ENCODE measurements around the gene RET.

DNA sequence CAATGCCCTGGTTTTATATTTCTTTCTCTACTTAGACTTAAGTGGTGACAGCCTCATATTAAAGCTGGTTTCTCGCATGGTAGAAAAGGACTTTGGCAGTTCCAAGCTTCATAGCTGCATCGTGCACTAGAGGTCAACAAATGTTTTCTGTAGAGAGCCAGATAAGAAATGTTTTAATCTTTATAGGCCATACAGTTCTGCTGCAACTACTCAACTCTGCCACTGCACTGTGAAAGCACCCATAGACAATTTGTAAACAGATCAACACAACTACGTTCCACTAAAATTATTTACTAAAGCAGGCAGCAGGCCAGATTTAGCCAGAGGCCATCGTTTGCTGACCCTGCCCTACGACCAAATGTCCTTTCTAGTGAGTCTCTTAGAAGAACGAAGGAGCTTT is 98.1 kb downstream of the RET start:
- no peak for TF ChIP-seq EZH2 (IDR thresholded peaks at IDR 0.05; ENCODE audit: low read depth, low read length, severe bottlenecking)
- TF ChIP-seq CEBPB (IDR thresholded peaks at IDR 0.05; ENCODE audit: low read depth, low read length), result no peak
- TF ChIP-seq, protein P1, sequence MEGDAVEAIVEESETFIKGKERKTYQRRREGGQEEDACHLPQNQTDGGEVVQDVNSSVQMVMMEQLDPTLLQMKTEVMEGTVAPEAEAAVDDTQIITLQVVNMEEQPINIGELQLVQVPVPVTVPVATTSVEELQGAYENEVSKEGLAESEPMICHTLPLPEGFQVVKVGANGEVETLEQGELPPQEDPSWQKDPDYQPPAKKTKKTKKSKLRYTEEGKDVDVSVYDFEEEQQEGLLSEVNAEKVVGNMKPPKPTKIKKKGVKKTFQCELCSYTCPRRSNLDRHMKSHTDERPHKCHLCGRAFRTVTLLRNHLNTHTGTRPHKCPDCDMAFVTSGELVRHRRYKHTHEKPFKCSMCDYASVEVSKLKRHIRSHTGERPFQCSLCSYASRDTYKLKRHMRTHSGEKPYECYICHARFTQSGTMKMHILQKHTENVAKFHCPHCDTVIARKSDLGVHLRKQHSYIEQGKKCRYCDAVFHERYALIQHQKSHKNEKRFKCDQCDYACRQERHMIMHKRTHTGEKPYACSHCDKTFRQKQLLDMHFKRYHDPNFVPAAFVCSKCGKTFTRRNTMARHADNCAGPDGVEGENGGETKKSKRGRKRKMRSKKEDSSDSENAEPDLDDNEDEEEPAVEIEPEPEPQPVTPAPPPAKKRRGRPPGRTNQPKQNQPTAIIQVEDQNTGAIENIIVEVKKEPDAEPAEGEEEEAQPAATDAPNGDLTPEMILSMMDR (IDR thresholded peaks at IDR 0.05; ENCODE audit: control extremely low read depth in 1 of 3, insufficient read depth in 1 of 3, low read depth in 1 of 3, low read length in 3 of 3), result no peak
- TF ChIP-seq SRF (IDR thresholded peaks at IDR 0.05; ENCODE audit: low read depth, low read length), result no peak
- TF ChIP-seq EP300 (IDR thresholded peaks at IDR 0.05; ENCODE audit: borderline replicate concordance in 1 of 2, low read depth in 2 of 2, low read length in 2 of 2), result no peak
- TF ChIP-seq POLR2AphosphoS5 (IDR thresholded peaks at IDR 0.05; ENCODE audit: low read depth, low read length), result no peak
- TF ChIP-seq GTF2F1 (IDR thresholded peaks at IDR 0.05; ENCODE audit: borderline replicate concordance, low read depth, low read length), result no peak
- TF ChIP-seq CHD2 (IDR thresholded peaks at IDR 0.05; ENCODE audit: low read length), result no peak
- TF ChIP-seq RFX5 (IDR thresholded peaks at IDR 0.05; ENCODE audit: borderline replicate concordance, low read depth, low read length), result no peak
- no peak for TF ChIP-seq SP1 (IDR thresholded peaks at IDR 0.05; ENCODE audit: low read depth, low read length)
- TF ChIP-seq YY1 (IDR thresholded peaks at IDR 0.05; ENCODE audit: low read depth, low read length), result no peak
- TF ChIP-seq TAF1 (IDR thresholded peaks at IDR 0.05; ENCODE audit: low read depth, low read length), result no peak
- no peak for TF ChIP-seq POLR2A (IDR thresholded peaks at IDR 0.05; ENCODE audit: control extremely low read depth in 1 of 2, low read depth in 2 of 2, low read length in 2 of 2)
- no peak for TF ChIP-seq CREB1 (IDR thresholded peaks at IDR 0.05)

Data from H1 (cell line).